Measurements from ENCODE around the gene ICA1. TPM values are rescaled to one million over a fixed set of nuclear protein-coding genes. Genes with fewer than 3 reads are reported as not detected.

The ICA1 gene
- total and polyA plus RNA-seq, 2 of the 4 experiments (the other 2 are of a cell fraction), result not detected

DNA sequence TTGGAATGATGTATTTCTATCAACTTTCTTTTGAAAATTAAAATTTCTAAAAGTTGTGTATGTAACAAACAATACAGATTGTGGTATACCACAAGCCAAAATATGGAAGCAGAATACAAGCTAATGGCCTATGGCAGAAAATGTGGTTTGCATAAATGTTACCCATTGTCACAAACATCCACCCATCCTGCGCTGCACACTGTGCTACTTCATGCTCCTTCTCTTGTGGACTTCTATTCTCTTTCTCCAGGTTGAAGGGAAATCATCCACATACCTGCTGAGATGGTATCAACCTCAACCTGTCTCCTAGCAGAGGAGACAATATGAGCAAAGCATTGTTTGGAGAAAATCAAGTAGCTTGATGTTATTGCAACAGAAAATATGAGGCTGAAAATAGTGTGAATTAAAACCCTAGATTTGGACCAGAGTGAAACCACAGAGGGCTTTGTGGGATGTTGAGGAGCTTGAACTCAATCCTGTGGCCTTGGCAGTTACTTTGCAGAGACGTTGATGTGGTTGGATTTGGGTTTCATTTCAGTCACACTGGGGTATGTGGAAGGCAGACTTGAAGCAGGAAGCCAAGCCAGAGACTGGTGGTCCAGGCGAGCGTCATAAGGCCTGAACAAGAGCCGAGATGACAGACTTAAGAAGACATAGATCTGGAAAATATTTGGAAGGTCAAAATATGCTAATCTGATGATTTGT lies 63.8 kb downstream of the ICA1 start:
- Histone ChIP-seq H3K27ac (ENCODE audit: insufficient read depth, low read length) (no peak overlapping the region), H3K27me3 (ENCODE audit: control insufficient read depth, insufficient read depth, low read length) (no peaks in the 10 kb centered on the region), H2BK15ac (ENCODE audit: low read depth, low read length) (no peak overlapping the region), H3K4ac (ENCODE audit: low read depth, low read length) (no peak overlapping the region), H4K91ac (ENCODE audit: insufficient read depth, low read depth, low read length) (no peak overlapping the region), H4K8ac (ENCODE audit: low read depth in 2 of 2, low read length in 2 of 2) (no peak overlapping the region), H2BK20ac (ENCODE audit: low read depth, low read length) (no peak overlapping the region), H3K56ac (ENCODE audit: extremely low read depth, insufficient read depth, low read length) (no peak overlapping the region), H2BK120ac (ENCODE audit: low read depth, low read length) (no peak overlapping the region), H3K36me3 (ENCODE audit: control insufficient read depth, insufficient read depth, low read length) (no peaks in the 10 kb centered on the region), H3K79me1 (ENCODE audit: low read depth in 1 of 2, low read length in 2 of 2) (no peaks in the 10 kb centered on the region), H3K9ac (ENCODE audit: low read depth, low read length) (no peak overlapping the region), H4K5ac (ENCODE audit: low read depth, low read length) (no peak overlapping the region), H2AK5ac (ENCODE audit: low read depth, low read length) (no peak overlapping the region), H3K14ac (replicated peaks; ENCODE audit: low read depth, low read length) (no peak overlapping the region), H3K4me3 (ENCODE audit: insufficient read depth, low read depth, low read length) (no peak overlapping the region), H2AK9ac (replicated peaks; ENCODE audit: low read depth, low read length, poor library complexity) (no peak overlapping the region), H3K9me1 (ENCODE audit: insufficient read depth, low read length) (no peaks in the 10 kb centered on the region), H3K9me3 (ENCODE audit: control insufficient read depth, insufficient read depth, low read length) (no peaks in the 10 kb centered on the region), H3K4me1 (ENCODE audit: control insufficient read depth, insufficient read depth, low read length) (no peaks in the 10 kb centered on the region), H2BK5ac (ENCODE audit: low read depth, low read length, poor library complexity, severe bottlenecking) (no peak overlapping the region), H4K20me1 (ENCODE audit: insufficient read depth, low read length) (no peaks in the 10 kb centered on the region), H3K4me2 (ENCODE audit: low read depth, low read length) (no peak overlapping the region), H2AFZ (replicated peaks; ENCODE audit: low read length, poor library complexity) (no peak overlapping the region), H3K18ac (ENCODE audit: low read depth, low read length) (no peak overlapping the region), H3K23ac (ENCODE audit: low read depth, low read length) (no peak overlapping the region)
- intact Hi-C loops (cut with micrococcal nuclease), result no loop called here
- in situ Hi-C loops (cut with MboI; ENCODE audit: low sequenced_read_pairs), result no loop called here
- 58% methylated on average over 3 of the region's 5 CpGs; no CpG with 5 or more reads in 1 of the 2 experiments for WGBS, 2 experiments (ENCODE audit: extremely low coverage in 2 of 2, insufficient read length in 1 of 2)
- DNase-seq (no peak), ATAC-seq (ENCODE audit: low read depth) (no peak)
- dilution Hi-C loops (cut with HindIII; ENCODE audit: low sequenced_read_pairs, unreplicated experiment), result no loop called here
- BruUV-seq (replicated peaks), result no TSS peak
- CTCF ChIA-PET, result no interaction called here
- no peak for TF ChIP-seq FOS (IDR thresholded peaks at IDR 0.05; ENCODE audit: low read depth, low read length)
- no peak for TF ChIP-seq MXI1 (IDR thresholded peaks at IDR 0.05; ENCODE audit: borderline replicate concordance, low read depth, low read length)
- TF ChIP-seq CHD1 (IDR thresholded peaks at IDR 0.05; ENCODE audit: low read depth, low read length), result no peak
- TF ChIP-seq NFE2L2 (IDR thresholded peaks at IDR 0.05; ENCODE audit: low read depth, low read length), result no peak
- no peak for TF ChIP-seq SMC3 (IDR thresholded peaks at IDR 0.05; ENCODE audit: low read depth, low read length)
- TF ChIP-seq MAFK (IDR thresholded peaks at IDR 0.05; ENCODE audit: low read depth, low read length), result no peak
- no peak for TF ChIP-seq POLR2A (IDR thresholded peaks at IDR 0.05; ENCODE audit: low read depth, low read length)
- TF ChIP-seq MAZ (IDR thresholded peaks at IDR 0.05; ENCODE audit: borderline replicate concordance, low read depth, low read length), result no peak
- TF ChIP-seq, protein P1, sequence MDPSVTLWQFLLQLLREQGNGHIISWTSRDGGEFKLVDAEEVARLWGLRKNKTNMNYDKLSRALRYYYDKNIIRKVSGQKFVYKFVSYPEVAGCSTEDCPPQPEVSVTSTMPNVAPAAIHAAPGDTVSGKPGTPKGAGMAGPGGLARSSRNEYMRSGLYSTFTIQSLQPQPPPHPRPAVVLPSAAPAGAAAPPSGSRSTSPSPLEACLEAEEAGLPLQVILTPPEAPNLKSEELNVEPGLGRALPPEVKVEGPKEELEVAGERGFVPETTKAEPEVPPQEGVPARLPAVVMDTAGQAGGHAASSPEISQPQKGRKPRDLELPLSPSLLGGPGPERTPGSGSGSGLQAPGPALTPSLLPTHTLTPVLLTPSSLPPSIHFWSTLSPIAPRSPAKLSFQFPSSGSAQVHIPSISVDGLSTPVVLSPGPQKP (IDR thresholded peaks at IDR 0.05; ENCODE audit: borderline replicate concordance, low read depth, low read length), result no peak
- POLR2A ChIA-PET (ENCODE audit: unreplicated experiment), result no interaction called here

All from IMR-90 (cell line).